Dermis blood vessel endothelial cell (primary cell): ENCODE data around the gene MSLN. TPM values are rescaled to one million over a fixed set of nuclear protein-coding genes. Genes with fewer than 3 reads are reported as not detected.

Experiments used
- DNase-seq: peaks from one replicate; pipeline ENCODE4 v3.0.0; 2010
- total RNA-seq: library from RNA; depleted of rRNA; stranded (reverse); fragments of >200 nt; gene quantifications from 2 replicates; pipeline ENCODE4 v1.2.3, GENCODE V29; 2014

Gene MSLN
- total RNA-seq, 1 donor from 2014 or later, result not detected

GRCh38 chr16:794091-794822, 33.7 kb downstream of the MSLN start:
- DNase-seq, result no peak

DNA sequence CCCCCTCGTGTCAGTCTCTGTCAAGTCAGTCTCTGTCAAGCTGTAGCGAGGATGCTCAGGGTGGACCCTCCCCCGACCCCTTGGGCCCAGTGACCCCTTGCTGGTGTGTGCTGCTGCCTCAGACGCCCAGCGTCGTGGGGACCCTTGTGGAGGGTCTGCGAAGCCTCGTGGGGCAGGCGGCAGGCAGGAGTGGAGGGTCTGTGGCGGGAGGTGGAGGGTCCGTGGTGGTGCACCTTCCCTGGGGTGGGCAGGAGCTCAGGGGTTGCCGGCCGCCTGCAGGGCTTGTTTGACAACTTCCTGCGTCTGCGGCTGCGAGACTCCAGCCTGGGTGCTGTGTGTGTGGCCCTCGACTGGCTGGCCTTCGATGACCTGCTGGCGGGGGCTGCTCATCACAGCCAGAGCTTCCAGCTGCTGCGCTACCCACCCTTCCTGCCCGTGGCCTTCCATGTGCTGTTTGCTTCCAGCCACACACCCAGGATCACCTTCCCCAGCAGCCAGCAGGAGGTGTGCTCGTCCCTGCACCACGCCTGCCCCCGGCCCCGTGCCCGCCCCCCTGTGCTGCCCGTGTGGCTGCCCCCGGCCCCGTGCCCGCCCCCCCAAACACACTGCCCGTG, 34.4 kb downstream of the MSLN start:
- DNase-seq, result no peak

DNA sequence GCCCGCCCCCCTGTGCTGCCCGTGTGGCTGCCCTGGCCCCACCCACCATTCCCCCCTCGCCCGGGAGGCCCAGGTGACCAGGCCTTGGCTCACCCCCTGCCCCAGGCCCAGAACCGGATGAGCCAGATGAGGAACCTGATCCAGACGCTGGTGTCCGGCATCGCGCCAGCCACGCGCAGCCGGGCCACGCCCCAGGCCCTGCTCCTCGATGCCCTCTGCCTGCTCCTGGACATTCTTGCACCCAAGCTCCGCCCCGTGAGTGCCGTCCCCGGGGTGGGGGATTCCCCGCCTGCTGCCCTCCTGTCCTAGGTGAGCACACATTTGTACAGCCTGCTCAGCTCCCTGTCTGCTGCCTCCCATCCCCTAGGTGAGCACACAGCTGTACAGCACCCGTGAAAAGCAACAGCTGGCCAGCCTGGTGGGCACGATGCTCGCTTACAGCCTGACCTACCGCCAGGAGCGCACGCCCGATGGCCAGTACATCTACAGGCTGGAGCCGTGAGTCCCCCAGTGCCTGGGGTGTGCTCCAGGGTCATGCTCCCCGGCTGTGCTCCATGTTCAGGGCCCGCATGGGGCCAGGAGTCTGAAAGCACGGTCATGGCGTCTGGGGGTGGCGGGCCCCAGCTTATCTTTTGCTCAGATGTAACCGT, 35.2 kb downstream of the MSLN start:
- no peak for DNase-seq

DNA sequence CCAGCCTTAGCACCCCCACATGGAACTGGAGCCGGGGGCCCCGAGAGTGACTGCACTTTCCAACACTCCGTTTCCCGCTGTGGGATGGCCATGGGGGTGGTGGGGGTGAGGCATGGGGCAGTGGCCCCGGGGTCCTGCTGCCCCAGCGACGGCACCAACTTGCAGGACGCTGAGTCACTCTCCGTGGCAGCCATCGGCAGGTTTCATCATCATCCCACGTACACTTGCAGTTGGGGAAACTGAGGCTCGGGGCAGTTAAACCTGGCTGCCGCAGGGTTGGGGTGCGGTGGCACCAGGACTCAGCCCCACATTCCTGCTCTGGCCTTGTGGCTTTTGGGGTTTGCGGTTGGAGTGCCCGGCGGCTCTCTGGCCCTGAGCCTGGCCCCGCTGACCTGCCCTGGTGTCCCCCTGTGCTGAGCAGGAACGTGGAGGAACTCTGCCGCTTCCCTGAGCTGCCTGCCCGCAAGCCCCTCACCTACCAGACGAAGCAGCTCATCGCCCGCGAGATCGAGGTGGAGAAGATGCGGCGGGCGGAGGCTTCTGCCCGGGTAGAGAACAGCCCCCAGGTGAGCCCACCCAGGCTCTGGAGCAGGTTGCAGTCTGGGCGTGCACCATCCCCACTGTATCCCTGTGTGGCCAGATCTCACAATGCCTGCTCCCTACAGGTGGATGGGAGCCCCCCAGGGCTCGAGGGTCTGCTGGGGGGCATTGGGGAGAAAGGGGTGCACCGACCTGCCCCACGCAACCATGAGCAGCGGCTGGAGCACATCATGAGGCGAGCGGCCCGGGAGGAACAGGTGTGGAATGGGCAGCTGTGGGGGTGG, 36.0 kb downstream of the MSLN start:
- no peak for DNase-seq

- no peak for DNase-seq
Measured at GRCh38 chr16:797120-797420, 36.5 kb downstream of the MSLN start.

- DNase-seq, result no peak
Measured at GRCh38 chr16:797686-798085, 37.2 kb downstream of the MSLN start.

GRCh38 chr16:798666-799065, 38.1 kb downstream of the MSLN start:
- no peak for DNase-seq

- DNase-seq, result no peak
Measured at GRCh38 chr16:799111-799947, 38.8 kb downstream of the MSLN start.

DNA sequence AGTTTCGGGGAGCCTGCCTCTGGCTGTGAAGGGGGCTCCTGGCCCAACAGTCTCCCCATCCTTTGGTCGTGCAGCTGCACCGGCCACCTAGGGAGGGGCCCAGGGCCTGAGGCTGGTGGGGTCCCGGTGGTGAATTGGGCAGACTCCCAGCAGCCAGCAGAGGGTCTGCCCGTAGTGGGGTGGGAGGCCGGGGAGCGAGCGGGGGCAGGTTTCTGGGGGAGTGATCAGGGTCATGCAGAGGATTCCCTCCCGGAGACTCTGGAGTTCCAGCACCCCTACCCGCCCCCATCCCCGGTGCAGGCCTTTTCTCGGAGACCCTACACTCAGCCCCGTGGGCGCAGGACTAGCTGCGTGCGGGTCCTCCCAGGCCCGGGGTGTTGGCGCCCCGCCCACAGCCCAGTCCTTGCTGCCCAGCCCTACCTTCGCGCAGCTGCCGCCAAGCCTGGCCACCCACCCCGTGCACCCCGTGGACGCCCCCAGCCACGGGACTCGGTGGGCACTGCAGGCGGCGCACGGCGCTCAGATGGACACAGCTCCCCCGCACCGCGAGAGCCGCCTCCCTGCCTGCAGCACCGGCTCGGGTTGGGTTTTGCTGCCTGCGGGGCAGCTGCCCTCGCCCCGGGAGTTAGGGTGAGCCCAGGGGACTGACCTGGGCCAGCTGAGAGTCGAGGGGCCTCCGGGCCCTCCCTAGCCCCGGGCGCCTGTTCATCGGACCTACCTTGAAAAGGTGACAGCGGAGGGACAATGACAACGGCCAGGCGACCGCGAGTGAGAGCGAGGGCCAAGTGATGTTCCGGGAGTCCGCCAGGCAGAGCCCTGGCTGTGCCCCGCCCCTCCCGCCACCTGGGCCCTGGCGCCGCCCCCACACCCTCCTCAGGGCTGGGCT, 39.7 kb downstream of the MSLN start, which contains the start of gene GNG13:
Gene GNG13 (minus strand): TSS at position 787 of the 886 bp plus-strand sequence. CDS start 1,657 bp downstream, outside the sequence.
- no peak for DNase-seq

DNA sequence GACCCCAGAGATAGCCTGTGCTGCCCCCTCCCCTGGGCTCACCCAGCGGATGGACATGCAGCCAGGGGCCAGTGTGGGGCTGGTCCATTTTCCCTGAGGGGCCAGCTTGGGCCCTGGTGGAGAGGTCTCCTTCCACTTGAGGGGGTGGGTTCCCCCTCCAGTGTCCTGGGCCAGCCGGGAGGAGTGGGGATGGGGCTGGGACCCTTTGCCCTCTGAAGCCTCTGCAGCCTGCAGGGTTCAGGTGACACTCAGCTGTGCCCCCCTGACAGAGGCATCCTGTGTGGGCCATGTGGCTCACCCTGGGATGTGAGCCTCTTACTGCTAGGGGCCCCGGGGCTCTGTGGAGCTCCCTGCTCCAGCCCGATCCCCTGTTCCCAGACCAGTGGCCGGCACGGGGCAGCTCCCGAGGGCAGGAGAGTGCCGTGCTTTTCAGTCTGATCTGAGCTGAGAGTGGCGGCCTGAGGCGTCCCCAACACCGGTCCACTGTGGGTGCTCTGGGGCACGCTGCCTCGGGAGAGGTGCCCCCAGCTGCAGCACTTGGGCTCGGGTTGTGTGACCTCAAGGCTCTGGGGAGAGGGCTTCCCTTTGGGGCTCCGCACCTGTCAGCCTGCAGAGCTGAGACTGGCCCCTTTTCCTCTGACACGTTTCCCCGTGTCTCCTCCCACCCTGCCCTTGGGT, 40.4 kb downstream of the MSLN start:
- no peak for DNase-seq

GRCh38 chr16:801584-802363, 41.2 kb downstream of the MSLN start:
- DNase-seq, result no peak

DNA sequence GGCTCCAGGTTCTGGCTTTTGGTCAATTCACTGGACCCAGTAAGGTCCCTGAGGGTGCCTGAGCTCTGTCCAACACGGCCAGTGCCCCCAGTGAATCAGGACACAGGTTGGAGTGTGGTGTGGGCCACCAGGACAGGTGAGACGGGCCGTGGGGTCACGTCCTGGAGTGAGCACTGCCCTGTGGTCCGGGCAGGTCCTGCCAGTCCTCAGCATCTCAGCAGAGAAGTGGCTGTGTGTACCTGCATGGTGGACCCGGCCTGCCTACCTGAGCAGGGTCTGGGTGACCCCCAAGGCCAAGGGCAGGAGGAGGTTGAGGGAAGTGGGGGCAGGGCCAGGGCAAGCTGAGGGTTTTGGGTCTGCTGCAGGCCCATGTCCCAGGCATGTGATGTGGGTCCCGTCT, 41.9 kb downstream of the MSLN start:
- no peak for DNase-seq

- DNase-seq, result no peak
Measured at GRCh38 chr16:802914-803753, 42.6 kb downstream of the MSLN start.

DNA sequence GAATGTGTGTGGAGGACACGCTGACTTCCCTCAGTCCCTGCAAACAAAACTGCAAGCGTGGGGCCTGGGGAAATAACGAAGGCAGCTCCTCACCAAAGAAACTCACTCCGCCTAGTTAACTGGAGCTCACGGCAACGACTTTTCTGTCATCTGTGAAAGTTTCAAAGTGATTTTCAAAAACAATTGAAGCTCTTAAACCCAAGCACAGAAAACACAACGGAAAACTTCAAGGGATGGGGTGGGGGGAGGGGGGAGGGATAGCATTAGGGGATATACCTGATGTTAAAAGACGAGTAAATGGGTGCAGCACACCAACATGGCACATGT, 43.2 kb downstream of the MSLN start:
- DNase-seq, result no peak

DNA sequence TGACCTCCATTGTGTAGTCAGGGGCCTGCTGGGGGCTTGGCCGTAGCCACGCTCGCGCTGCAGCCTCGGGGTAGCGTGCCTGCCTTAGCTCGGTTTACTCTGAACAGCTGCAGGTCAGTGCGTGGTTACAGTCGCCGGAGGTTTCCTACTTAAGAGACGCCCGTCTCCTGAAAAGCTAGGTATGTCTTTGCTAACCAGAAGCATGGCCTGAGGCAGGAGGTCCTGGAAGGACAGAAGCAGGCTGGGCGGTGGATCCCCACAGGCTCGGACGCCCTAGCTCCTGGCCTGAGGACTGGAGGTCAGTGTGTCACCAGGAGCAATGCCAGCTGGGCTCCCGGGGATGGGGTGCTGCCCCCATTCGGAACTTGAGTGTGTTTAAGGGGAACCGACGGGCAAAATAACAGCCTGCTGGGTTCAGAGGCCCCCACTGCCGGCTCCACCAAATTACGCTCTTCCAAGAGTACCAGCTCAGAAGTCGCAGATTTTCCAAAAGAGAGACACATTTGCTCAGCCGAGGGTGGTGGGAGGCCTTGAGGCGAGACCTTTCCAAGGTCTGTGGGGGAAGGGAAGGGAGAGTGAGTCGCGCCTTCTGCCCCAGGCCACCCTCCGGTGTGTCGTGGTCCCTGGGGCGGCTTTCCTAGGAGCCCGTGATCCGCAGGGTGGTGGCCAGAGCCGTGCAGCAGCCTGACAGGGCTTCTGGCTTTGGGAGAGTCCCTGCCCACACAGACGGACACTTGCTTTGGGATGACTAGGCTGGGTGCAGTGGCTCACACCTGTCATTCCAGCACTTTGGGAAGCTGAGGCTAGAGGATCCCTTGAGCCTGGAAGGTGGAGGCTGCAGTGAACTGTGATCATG, 43.9 kb downstream of the MSLN start:
- DNase-seq, result no peak

GRCh38 chr16:805474-805873, 44.9 kb downstream of the MSLN start:
- DNase-seq, result no peak

DNA sequence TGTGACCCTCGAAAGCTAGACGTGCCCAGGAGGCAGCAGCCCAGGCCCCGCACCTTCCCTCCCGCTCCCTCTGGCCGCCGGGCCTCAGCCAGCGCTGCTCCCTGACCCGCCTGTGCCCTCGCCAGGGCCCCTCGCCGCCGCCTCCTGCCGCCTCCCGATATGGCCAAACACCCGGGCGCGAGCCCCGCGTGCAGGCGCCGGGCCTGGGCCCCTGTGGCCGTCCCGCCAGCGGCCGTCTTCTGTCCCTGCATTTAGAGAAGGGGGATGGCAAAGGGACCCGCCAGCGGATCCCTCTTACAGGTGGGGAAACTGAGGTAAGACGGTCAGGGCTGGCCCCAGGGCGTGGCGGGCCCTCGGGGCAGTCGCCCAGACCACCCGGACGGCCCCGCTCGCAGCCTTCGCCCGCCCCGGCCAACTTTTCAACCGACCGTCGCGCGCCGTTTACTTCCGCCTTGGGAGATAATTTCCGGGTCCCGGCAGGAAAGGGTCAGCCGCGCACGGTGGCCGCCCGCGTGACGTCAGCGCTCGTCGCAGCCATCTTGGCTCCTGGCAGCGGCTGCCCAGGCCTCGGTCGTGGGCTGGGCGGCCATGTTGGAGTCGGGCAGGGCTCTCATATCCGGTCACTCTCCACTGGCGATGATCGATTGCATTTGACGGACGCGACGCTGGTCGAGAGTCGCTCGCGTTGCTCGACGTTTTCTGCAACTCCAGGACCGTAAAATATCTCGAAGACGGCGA, 47.0 kb downstream of the MSLN start:
- peak; percentile 96 for DNase-seq
